Astrocyte of the cerebellum (primary cell): ENCODE results near the gene USP15.

ENCODE experiments used
- DNase-seq: peaks from one replicate; pipeline ENCODE4 v3.0.0-alpha.2; 2011; ENCODE audit warnings: low read depth
- H3K4me3 ChIP-seq: 2 replicates; pipeline ENCODE4 v1.5.1; 2011; ENCODE audit warnings: mild to moderate bottlenecking, low read depth, low read length, moderate library complexity
- CTCF ChIP-seq: IDR thresholded peaks from 2 replicates; pipeline ENCODE4 v1.5.1; 2012; ENCODE audit warnings: low read length, low read depth, moderate library complexity, mild to moderate bottlenecking; ENCODE audit errors: missing control alignments
- in situ Hi-C: cut with HindIII; loops from 2 replicates; pipeline ENCODE4 v1.10.0; 2017; ENCODE audit warnings: low sequenced_read_pairs

USP15 gene

DNA sequence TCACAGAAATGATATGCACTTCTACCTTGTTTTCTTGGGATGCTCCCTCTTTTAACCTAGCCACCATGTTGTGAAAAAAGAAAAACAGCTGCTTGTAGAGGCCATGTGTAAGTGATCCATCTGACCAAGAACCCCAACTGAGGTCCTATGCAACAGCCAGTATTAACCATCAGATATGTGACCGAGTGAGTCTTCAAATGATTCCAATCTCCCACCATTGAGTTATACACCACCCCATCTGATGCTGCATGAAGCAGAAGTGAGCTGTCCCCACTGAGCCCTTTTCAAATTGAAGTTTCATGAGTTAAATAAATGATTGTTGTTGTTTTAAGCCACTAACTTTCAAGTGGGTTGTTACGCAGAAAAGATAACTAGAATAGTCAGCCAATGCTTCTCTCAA, 20.6 kb upstream of the USP15 start:
- in situ Hi-C loops = no loop called here
- no peak for TF ChIP-seq CTCF
- no peak overlapping the region for H3K4me3 ChIP-seq
- DNase-seq = no peak

GRCh38 chr12:62247281-62248045, 12.7 kb upstream of the USP15 start:
- H3K4me3 ChIP-seq = no peak overlapping the region
- TF ChIP-seq CTCF = no peak
- DNase-seq = no peak
- in situ Hi-C loops = no loop called here

GRCh38 chr12:62248873-62249272, 11.3 kb upstream of the USP15 start:
- TF ChIP-seq CTCF = no peak
- DNase-seq = no peak
- H3K4me3 ChIP-seq = no peak overlapping the region
- in situ Hi-C loops = no loop called here

DNA sequence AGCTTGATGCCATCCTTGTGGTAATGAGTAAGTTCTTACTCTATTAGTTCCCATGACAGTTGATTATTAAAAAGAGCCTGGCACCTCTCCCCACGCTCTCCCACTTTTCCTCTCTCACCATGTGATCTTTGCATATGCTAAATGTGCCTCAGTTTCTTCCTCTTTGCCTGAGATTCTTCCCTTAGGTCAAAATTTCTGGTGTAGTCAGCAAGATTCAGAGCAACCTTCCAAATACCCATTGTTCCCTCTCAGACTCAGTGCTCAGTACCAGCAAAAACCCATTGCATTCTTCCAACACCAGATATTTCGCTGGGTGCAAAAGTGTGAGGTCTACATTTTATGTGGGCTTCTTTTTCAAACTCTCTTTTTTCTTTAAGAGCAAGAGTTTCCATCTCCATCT, 10.8 kb upstream of the USP15 start:
- H3K4me3 ChIP-seq = no peak overlapping the region
- in situ Hi-C loops = no loop called here
- DNase-seq = no peak
- no peak for TF ChIP-seq CTCF

- no peak for DNase-seq
- in situ Hi-C loops = no loop called here
- no peak for TF ChIP-seq CTCF
- no peak overlapping the region for H3K4me3 ChIP-seq
Measured at GRCh38 chr12:62250671-62251608, 9.3 kb upstream of the USP15 start.

DNA sequence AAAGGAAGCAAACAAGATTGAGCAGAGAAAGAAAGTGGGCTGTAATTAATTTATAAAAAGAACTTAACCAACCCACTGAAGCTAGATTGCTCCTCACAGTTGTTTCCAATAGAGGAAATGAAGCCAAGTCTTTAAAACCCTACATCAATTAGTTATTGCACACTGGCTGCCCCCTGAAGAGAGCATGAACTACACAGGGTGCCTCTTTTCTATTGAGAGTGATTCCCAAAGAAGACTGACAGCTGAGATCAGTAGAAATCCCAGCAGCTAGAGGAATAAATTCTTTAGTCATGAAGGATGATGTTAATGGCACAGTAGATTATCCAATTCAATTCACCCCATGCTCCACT, 8.6 kb upstream of the USP15 start:
- in situ Hi-C loops = no loop called here
- DNase-seq = no peak
- no peak for TF ChIP-seq CTCF
- H3K4me3 ChIP-seq = no peak overlapping the region
